Kidney (tissue), 14 donors: Measurements from ENCODE around the gene RBM17. TPM values are rescaled to one million over a fixed set of nuclear protein-coding genes. Genes with fewer than 3 reads are reported as not detected.

ENCODE experiments used
- DNase-seq, 5 donors: peaks; one replicate each; pipeline ENCODE4 v3.0.0-alpha.2; 2013 to 2020
- FAIRE-seq: peaks from 2 replicates; lab custom pipeline; 2012; peaks lifted over from hg19 to GRCh38; lab: Jason Lieb, UNC
- H3K27ac ChIP-seq, 2 donors: one replicate each; pipeline ENCODE4 v1.7.0; 2013; ENCODE audit warnings: low read depth in 2 of 2, low read length in 2 of 2, inconsistent platforms in 1 of 2
- H3K27me3 ChIP-seq: one replicate; pipeline ENCODE4 v1.7.1; 2013; ENCODE audit warnings: low read length, inconsistent platforms; ENCODE audit not compliant: control insufficient read depth, insufficient read depth
- H3K36me3 ChIP-seq, 3 donors: one replicate each; pipeline versions ENCODE4 v1.7.0 to v1.7.1; 2013; ENCODE audit warnings: low read length in 3 of 3, control low read depth in 1 of 3, inconsistent platforms in 1 of 3; ENCODE audit not compliant: insufficient read depth in 3 of 3, control insufficient read depth in 2 of 3
- H3K4me1 ChIP-seq, 3 donors: one replicate each; pipeline versions ENCODE4 v1.7.0 to v1.7.1; 2013; ENCODE audit warnings: low read length in 3 of 3, inconsistent platforms in 1 of 3, low read depth in 1 of 3; ENCODE audit not compliant: control insufficient read depth in 2 of 3, insufficient read depth in 2 of 3
- H3K4me3 ChIP-seq, 3 donors: one replicate each; pipeline versions ENCODE4 v1.7.0 to v1.8.1; 2013; ENCODE audit warnings: low read length in 3 of 3, control low read depth in 1 of 3, inconsistent platforms in 1 of 3
- H3K9ac ChIP-seq, 3 donors: one replicate each; pipeline versions ENCODE4 v1.7.0 to v1.7.1; 2013; ENCODE audit warnings: low read length in 3 of 3, control low read depth in 1 of 3, inconsistent platforms in 1 of 3
- H3K9me3 ChIP-seq, 3 donors: one replicate each; pipeline versions ENCODE4 v1.7.0 to v1.7.1; 2013; ENCODE audit warnings: low read length in 3 of 3, control low read depth in 1 of 3, inconsistent platforms in 1 of 3; ENCODE audit not compliant: control insufficient read depth in 2 of 3, insufficient read depth in 1 of 3
- intact Hi-C: fragments of 100-400 bp; cut with DNase I; formaldehyde crosslinking; loops from one replicate; pipeline ENCODE4 v1.11.1; 2022
- polyA plus RNA-seq: library from polyadenylated mRNA; stranded (reverse); fragments of 350-450 nt; fragmentation: Illumina TruSeq; extraction: RNeasy Lipid Tissue Mini Kit (QIAGEN cat#74804); gene quantifications from one replicate; pipeline ENCODE4 v1.2.3, GENCODE V29; 2014; ENCODE audit warnings: low read depth, low replicate concordance; ENCODE audit not compliant: insufficient read depth
- total RNA-seq: library from RNA; stranded (reverse); fragmentation: NEBNext Ultra II Directional; extraction: Animal tissue kit (Norgen Biotek cat#: 25700); gene quantifications from one replicate; pipeline ENCODE4 v1.2.1, GENCODE V29; 2021
- TF ChIP-seq, protein P1 (sequence below): IDR thresholded peaks from 3 replicates; pipeline ENCODE4 v1.5.1; 2012; ENCODE audit warnings: mild to moderate bottlenecking, moderate library complexity, borderline replicate concordance; ENCODE audit not compliant: insufficient read depth; ENCODE audit errors: extremely low read depth
- donor health status: control.
- donor health status: control.
- donor health status: control.
- donor health status: control.
- donor health status: control.
- donor health status: DM: yes; HTN: yes; CAD: no.
- donor health status: Normal renal cell carcinoma (clear cell type).

RBM17 gene
- total and polyA plus RNA-seq, 2 donors from 2014 or later: 46.4 to 91.9 TPM

- no peaks in the 10 kb centered on the region for H3K9me3 ChIP-seq
- intact Hi-C loops: no loop called here
- H3K4me3 ChIP-seq: no peak overlapping the region
- TF ChIP-seq, protein P1, sequence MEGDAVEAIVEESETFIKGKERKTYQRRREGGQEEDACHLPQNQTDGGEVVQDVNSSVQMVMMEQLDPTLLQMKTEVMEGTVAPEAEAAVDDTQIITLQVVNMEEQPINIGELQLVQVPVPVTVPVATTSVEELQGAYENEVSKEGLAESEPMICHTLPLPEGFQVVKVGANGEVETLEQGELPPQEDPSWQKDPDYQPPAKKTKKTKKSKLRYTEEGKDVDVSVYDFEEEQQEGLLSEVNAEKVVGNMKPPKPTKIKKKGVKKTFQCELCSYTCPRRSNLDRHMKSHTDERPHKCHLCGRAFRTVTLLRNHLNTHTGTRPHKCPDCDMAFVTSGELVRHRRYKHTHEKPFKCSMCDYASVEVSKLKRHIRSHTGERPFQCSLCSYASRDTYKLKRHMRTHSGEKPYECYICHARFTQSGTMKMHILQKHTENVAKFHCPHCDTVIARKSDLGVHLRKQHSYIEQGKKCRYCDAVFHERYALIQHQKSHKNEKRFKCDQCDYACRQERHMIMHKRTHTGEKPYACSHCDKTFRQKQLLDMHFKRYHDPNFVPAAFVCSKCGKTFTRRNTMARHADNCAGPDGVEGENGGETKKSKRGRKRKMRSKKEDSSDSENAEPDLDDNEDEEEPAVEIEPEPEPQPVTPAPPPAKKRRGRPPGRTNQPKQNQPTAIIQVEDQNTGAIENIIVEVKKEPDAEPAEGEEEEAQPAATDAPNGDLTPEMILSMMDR: no peak
- no peaks in the 10 kb centered on the region for H3K36me3 ChIP-seq
- no peaks in the 10 kb centered on the region for H3K4me1 ChIP-seq
- H3K27me3 ChIP-seq: no peaks in the 10 kb centered on the region
- H3K27ac ChIP-seq: no peak overlapping the region
- H3K9ac ChIP-seq: no peak overlapping the region
- no peak for FAIRE-seq
- DNase-seq: no peak
Observed at GRCh38 chr10:6079044-6079443, 9.8 kb upstream of the RBM17 start.

GRCh38 chr10:6080417-6080973, 8.3 kb upstream of the RBM17 start:
- no peak overlapping the region for H3K9ac ChIP-seq
- H3K27ac ChIP-seq: no peak overlapping the region
- DNase-seq: no peak
- TF ChIP-seq, protein P1: no peak
- no peaks in the 10 kb centered on the region for H3K4me1 ChIP-seq
- H3K9me3 ChIP-seq: no peaks in the 10 kb centered on the region
- intact Hi-C loops: no loop called here
- H3K27me3 ChIP-seq: no peaks in the 10 kb centered on the region
- H3K36me3 ChIP-seq: no peaks in the 10 kb centered on the region
- H3K4me3 ChIP-seq: no peak overlapping the region
- no peak for FAIRE-seq

GRCh38 chr10:6082496-6083395, 6.1 kb upstream of the RBM17 start:
- H3K36me3 ChIP-seq: no peaks in the 10 kb centered on the region
- DNase-seq: no peak
- no peak overlapping the region for H3K4me3 ChIP-seq
- H3K27ac ChIP-seq: no peak overlapping the region
- peaks cover 0 to 7% (median 4%) of the 10 kb centered on the region in 3 donors for H3K4me1 ChIP-seq
- H3K9me3 ChIP-seq: no peaks in the 10 kb centered on the region
- intact Hi-C loops: no loop called here
- H3K27me3 ChIP-seq: no peaks in the 10 kb centered on the region
- H3K9ac ChIP-seq: no peak overlapping the region
- FAIRE-seq: no peak
- TF ChIP-seq, protein P1: no peak
